Right renal pelvis (tissue), 4 donors: ENCODE data around the gene LINC00305. TPM values are rescaled to one million over a fixed set of nuclear protein-coding genes. Genes with fewer than 3 reads are reported as not detected.

ENCODE experiments used
- DNase-seq, 4 donors: peaks; one replicate each; pipeline ENCODE4 v3.0.0-alpha.2; 2013; ENCODE audit warnings: low read depth in 4 of 4, low spot score in 3 of 4, missing footprints in 1 of 4
- polyA plus RNA-seq, 4 donors: library from polyadenylated mRNA; unstranded; fragments of 120-200 nt; gene quantifications; one replicate each; pipeline ENCODE4 v1.2.1, GENCODE V29; 2013; ENCODE audit not compliant: insufficient read length in 4 of 4

The LINC00305 gene
- polyA plus RNA-seq: 1 to 10 TPM; 1.2 to 7.4 (median 4.1) TPM

DNA sequence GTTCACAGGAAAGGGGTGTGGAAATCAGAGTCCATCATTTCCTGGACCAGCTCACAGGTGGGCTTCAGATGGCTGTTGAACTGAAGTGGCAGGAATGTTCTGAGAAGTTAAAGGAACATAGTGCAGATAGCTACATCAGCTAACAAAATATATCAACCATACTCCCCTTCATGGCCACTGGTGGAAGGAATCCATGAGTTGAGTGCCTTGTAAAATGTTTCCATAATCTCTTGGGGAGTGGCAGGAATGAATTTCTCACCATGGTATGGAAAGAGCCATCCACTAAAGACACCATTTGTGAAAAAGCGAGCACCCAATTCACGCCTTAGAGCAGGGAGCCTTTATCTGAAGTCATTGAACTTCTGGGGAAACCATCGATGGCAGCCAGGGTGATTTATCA lies at the start of gene LINC00305:
LINC00305 (minus strand) TSS at position 101 of the 400 bp plus-strand sequence.
- DNase-seq: no peak

DNA sequence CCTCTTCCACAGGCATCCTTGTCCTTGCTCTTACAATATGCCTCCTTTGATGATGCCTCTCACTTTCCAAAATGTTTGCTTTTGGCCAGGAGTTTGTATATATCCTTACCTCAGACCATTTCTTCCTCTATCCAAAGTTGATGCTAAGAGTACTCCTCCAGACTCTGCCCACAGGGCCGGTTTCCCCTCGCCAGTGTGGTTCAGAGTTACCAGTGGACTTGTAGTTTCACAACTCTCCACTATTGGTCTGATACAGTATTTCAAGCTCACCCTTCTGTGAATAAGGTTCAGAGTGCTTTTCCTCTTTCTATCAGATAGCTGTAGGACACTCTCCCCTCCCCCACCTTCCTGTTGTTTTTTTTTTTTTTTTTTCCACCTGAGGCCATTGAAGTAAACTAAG lies 42.2 kb upstream of the LINC00305 start:
- DNase-seq: no peak

DNA sequence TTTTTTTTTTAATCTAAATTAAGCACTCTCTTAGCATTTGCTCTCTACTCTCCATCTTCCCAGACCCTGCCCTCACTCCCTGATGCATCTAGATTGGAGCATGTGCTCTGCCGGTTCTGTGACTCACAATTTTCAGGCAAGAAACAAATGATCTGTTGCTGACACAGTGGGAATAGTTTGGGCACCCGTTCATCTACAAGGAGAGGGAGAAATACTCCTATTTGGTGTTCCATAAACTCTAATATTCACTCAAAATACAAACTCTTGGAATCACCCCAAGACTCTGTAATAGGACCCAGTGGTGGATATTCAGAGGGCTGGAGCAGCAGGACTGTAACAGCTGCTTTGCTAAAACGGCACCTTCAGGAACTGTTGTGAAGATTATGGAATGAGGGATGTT lies 37.1 kb upstream of the LINC00305 start:
- no peak for DNase-seq

DNA sequence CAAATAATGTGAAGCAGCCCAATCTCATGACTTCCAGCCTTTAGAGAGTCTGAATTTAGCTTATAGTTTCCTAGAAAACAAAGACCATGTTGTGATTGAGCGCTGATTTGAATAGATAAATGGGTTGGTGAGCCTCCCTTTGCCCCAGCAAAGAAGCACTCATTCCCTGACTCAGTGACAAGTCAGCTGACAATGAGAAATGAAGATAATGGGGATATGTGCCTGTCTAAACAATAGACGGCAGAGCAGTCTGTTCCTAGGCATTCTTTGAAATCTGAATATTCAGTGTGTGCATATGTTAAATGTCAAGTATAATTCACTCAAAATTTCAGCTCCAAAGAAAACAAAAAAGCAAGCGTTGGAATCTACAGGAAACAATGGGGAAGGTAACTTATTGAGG lies 34.8 kb upstream of the LINC00305 start:
- no peak for DNase-seq

DNA sequence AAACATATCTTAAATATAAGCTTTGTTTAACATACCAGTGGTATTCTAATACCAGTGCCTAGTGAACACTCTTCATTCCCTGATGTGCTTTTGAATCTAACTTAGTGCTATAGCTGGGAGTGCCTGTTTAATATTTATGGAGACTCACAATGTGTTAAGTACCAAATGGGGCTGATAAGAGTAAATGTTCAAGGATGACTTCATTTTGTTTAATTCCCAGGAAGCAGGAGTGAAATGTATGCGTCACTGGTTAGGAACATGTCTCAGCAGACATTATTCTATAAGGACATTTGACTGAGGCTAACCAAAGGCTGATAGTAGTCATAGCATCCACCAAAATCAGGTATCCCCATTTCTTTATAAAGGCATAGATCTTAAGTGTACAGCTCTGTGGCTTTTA lies 31.7 kb upstream of the LINC00305 start:
- no peak for DNase-seq

DNA sequence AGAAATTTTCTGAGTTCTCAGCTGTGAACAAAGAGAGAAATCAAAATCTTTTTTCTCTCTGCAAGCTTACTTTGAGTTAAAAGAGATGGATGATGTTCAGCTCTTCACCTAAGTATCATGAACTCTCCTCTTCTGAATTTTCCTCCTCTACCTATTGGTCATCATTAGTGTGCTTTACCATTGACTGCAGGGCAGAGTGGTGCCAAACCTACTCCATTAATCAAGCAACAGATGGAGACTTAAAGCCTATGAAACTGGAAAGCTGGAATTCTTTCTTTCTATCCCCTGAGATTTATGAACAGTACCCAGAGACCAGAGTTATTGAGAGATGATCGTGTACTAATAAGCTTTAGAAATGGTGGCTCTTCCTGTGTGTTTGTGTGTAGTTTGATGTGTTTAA lies 31.3 kb upstream of the LINC00305 start:
- no peak for DNase-seq

DNA sequence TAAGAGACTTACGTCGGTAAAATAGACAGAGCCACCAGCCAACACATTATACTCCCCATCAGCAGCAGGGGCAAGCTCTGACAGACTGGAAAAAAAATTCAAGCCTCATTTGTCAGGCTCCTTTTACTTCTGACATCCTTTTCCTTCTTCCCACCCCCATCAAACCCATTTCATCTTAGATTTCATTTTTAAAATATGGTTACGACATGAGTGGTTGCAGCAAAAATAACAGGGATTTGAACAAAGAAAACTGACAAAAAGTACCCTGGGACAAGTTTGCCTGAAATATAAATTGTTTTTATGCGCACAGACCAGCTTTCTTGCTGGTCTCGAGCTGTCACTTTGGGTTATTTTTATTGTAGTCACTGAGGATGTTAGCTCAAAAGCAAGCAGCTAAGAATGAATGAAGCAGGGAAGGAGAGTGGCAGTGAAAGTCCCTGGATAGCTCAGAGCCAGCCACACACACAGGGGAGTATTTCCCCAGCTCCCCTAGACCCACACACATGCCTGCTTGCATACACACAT lies 30.7 kb upstream of the LINC00305 start:
- no peak for DNase-seq

DNA sequence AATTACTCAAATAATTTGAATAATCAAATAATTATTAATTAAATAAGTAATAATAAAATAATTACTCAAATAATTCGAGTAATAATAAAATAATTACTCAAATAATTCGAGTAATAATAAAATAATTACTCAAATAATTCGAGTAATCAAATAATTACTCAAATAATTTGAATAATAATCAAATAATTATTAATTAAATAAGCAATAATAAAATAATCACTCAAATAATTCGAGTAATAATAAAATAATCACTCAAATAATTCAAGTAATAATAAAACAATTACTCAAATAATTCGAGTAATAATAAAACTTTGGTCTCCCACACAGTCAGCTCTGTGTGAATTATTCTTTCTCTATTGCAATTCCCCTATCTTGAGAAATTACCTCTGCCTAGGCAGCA lies 30.0 kb upstream of the LINC00305 start:
- no peak for DNase-seq

DNA sequence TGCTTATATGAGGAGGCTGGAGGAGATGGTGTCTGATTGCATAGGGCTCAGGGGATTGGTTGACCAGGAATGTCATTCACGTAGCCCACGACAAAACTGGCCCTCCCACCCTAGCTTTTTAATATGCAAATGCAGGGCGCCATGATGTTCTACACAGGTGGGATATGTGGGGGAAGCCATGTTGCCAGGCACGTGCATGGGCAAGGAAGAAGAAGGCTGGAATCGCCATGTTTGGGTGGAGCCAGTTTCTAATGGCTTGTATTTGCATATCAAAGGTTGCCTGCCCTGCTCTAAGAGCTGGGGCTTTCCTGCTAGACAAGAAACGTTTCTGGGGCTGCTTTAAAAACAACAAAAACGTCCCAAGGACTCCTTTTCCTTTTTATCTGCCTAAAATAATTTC lies 26.5 kb upstream of the LINC00305 start:
- DNase-seq: no peak

DNA sequence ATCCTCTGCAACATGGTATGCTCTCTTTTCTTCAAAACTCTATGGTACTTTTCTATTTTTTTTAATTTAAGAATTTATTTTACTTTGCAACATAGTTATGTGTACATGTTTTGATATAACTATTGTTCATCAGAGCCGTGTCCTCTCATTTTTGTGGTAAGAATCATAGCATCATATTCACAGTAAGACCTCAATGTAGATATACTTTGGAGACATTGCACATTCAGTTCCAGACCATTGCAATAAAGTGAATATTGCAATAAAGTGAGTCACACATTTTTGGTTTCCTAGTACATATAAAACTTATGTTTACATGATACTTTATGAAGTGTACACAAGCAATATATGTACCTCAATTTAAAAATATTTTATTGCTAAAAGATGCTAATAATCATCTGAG lies 22.7 kb upstream of the LINC00305 start:
- DNase-seq: no peak

DNA sequence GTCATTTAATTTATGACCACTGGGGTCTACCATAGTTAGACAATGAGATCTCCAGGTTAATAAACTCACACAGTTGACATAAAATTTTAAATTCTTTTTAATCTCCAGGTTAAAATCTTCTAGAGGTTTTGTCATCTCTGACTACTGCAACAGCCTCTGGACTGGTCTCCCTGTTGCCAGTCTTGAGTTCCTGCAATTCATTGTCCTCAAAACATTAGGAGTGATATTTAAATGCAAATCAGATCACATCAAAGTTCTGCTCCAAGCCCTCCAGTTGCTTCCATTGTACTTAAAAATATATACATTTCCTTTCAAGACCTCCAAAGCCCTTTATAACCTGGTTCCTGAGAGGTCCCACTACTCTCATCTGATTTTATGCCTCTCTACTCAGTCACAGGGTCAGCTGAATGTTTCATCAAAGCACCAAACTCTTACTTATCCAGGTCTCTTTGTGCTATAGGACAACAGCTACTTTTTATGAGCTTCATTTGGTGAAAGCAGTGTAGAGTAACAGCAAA lies 18.6 kb upstream of the LINC00305 start:
- no peak for DNase-seq

DNA sequence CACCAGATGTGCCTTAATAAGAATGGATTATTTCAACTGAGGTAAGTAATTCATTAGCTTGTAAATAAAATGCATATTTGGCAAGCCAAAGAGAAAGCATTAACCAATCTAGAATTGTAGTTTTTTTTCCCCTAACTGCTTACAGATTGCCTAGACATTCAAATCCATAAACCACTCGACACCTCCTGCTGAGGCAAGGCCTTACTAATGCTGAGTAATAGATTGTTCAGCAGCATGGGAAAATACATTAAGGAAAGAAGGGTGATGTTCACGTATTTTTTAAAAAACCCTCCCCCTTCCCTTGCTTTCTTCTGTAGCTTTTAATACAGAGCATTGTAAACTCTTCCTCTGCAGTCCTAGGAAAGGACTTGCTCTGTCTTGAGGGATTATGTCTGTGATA lies 17.0 kb upstream of the LINC00305 start:
- no peak for DNase-seq

DNA sequence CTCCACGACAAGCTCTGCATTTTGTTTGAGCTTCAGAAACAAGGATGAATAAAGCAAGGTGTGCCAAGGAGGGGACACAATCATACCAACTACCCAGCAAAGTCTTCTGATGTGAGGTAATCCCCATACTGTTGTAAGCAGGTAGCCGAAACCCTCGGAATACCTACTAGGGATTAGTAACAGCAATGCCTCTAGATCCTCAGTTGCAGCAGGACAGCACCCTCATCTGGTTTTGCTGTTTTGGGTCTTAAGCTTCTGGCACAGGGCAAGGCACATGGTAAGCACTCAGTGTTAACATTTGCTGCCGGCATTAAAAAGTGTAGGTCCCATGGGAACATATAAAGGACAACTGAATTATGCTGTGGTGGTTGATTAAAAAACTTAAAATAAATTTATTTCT lies 16.0 kb upstream of the LINC00305 start:
- DNase-seq: no peak

DNA sequence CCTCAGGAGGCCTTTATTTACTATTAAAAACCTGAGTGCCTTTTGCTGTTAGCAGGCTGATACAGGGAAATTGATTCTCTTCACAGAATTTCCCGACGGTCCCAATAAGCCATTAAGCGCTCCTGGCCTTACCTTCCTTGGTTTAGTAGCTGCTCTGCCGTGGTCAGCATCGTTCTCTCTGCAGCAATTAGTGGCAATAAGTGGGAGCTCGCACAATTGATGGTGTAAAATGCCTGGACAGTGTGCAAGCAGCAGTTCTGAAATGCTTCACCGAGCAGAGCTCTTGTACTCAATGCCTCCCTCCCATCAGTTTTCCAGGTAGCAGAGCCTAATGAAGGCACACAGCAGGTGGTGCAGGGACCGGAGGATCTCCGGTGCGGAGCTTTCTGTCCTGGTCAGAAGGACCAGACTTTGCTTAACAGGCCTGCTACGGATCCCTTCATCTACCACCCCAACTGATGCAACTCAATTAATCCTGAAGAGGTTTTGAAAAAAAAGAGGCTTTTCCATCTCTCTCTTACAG lies 1.1 kb upstream of the LINC00305 start:
- no peak for DNase-seq

DNA sequence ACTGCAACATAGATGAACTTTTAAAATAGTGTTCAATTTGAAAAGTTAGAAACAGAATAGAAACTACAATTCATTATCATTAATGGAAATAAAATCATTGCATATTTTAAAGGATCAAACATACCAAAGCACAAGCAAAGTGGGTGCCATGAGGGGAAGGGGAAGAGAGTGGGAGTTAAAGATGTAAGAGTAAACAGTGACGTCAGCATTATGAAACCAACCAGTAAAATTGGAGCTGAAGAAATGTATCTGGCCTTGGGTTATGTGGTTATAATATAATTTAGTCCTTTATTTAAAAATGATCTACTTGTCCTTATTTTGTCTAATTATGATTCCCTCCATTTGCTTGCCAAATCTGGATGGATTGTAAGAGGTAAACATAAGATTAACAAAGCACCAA lies 6.0 kb downstream of the LINC00305 start:
- DNase-seq: no peak

DNA sequence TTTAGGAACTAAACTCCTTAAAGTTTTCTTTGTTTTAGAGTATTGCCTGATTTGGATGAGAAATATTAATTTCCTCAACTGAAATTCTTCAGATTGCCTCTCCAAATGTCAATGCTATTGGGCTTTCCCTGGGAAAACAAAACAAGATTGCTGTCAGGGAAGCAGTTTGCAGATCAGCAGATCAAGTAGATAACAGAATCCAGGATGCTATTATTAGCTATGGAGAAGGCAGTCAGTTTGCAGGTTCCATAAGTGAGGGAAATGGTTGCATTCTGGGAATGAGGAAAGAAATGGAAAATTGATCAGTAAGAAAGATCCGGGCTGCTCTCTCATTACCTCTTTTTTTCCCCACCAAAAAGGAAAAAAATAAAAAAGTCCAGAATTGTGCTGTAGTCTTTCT lies 11.0 kb downstream of the LINC00305 start:
- DNase-seq: no peak

DNA sequence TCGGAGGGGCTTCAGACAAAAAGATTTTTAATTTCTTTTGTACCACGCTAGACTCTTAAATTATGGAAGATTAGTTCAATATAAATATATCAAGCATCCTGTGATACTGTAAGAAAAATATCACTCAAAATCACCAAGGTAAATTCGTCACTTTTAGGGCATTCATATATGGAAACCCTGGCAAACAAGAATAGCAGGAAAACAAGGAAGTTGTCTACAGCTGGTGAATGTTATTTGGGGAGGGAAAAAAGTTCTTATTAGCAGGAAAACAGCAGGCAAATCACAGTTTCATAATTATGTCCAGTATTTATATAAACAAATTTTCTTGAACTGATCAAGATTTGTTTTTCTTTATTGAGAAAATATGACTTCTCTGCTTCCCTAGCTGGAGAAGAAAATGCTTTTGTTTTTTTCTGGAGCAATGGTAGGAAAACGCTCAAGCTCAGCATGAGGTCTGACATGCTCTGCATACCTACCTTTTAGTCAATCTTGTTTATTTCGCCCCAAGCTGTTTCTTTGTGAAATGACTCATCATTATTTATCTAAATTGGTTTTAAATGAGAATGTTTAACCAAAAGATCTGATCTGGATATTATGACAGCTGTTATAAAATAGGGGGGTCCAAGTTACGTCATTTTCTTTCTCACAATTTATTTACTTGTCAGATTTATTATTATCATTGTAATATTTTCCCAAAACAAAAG lies 14.7 kb downstream of the LINC00305 start:
- no peak for DNase-seq

DNA sequence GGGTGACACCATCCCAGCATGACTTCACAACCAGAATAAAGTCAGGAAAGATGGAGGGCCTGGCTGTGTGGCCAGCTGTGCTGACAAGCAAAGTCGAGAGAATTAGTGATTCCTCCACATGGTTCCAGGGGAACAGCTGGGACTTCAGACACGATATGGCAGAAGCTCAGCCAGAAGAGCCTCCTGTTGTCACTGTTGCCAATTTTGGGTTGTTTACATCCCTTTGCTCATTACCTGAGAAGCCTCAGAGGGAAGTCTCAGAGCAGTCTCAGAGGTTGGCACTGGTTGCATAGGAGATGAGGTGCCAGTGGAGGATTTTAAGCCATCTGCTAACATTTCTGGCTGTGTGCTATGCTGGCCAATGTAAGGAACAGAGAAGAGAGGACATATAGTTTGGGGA lies 16.0 kb downstream of the LINC00305 start:
- DNase-seq: no peak

DNA sequence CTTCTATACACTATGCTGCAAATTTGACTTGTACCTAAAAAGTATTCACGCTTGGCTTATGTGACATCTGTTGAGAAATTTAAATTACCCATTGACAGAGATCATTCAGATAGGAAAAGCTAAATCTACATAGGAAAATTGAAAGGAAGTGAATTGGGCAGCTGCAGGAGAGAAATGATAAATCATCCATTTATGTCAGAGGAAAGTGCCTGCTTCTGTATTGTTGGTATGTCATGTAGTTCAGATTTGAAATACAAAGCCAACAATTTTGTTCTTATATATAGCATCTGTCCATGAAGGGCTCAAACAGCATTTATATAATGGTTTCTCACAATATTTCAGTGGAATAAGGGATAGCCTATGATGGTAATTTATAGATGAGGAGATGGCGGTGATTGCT lies 17.6 kb downstream of the LINC00305 start:
- DNase-seq: no peak

DNA sequence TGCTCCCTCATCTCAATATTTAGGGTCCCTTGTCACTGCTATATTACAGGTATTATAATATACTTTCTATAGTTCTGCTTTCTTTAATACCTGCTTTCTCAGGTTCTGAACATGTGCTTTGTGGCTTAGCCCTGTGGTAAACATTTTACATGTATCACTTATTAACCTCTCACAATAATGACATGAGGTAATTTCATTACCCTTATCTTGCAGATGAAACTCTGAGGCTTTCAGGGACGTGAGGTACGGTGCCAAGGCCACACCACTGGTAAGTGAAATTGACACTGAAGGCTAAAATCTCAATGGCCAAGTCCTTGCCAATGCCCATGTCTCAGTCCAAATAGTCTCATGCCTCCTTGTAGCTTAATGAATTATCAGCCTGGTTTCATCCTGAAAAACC lies 21.7 kb downstream of the LINC00305 start:
- no peak for DNase-seq

DNA sequence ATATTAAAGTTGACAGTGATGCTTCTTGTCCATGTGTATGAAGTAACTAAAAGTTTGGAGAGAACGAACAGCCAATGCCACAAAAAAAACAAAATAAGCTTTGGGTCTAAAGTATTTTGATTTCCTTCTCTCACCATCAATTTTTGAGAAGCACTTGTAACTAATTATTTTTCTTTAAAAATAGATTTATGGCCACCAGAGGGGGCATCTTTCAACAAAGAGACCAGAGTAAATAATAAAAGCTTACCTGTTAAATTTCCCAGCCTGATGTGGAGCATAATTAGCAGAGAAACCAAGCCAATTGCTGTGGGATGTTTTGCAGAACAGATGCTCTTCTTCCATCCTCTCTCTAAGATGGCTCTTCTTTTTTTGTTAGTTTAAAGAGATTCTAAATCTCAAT lies 29.0 kb downstream of the LINC00305 start:
- DNase-seq: no peak

DNA sequence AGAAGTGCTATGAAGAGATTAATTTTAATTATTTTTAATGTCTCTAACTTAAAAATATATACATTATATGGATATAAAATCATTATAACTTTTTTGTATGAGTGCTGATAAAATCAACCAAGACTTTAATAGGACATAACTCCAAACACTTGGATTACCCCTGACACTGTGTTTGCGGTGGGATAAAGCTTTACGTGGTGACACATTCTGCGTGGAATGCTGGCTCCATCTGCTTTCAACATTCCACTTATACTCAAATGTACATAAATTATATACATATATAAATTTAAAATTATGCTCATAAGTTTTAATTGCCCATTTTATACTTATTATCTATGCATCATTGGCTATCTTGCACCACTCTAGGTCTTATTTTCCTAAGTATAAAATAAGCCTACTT lies 30.5 kb downstream of the LINC00305 start:
- no peak for DNase-seq
